Activated T-helper 1 cell treated with anti-CD3 and anti-CD28 coated beads, Interleukin-2, amount 50 U/mL, for 16 hours (primary cell): Measurements from ENCODE around the gene CMBL.
"Not testable (repeated sequence)": the region's sequence is repeated elsewhere in the genome, so short reads cannot be mapped to it uniquely, and the experiment has no call there.

Experiments used
- DNase-seq, 2 donors: peaks; one replicate each; pipeline ENCODE4 v3.0.0-alpha.2; 2020; ENCODE audit warnings: low read depth in 1 of 2, low spot score in 1 of 2

The CMBL gene

DNA sequence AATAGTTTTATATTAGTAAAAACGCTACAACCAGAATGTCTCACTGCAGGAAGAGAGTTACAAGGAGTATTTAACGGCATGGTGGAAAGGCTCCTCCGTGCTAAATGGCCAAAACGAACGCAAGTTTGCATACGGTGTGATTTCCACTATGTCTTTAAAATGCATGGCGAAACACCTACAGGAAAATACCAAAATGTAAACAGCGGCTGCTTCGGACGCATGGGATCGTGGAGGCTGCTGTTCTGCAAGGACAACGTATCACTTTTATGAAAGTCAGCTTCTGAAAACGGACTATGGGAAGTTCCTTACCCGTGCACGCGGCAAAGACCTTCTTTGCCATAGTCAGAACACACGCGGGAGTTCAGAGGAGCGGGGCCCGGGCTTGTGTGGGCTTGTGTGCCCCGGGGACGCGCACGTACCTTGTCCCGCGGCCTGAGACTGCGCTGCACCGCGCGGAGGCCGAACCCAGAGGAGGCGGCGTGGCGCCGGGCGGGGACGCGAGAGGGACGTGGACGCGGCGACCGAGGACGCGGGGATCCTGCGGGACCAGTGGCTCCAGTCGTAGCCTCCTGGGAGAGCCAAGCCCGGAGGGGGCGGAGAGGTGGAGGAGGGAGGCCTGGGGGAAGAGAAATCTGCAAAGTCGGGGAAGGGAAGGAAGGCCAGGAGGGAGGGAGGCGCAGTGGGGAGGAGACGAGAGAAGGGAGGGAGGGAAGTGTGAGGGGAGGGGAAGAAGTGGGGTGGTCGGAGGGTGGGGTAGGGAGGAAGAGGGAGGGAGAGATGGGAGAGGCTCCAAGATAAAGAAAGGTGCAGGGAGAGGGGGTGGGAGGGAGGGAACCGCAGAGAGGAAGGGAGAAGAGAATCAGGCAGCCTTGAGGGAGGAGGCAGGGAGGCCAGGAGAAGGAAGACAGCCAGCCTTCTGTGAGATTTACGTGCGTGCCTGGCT, at the start of gene CMBL:
CMBL (minus strand) TSS at position 697 of the 943 bp plus-strand sequence. CDS start 17,140 bp downstream, outside the sequence.
- no peak for DNase-seq

DNA sequence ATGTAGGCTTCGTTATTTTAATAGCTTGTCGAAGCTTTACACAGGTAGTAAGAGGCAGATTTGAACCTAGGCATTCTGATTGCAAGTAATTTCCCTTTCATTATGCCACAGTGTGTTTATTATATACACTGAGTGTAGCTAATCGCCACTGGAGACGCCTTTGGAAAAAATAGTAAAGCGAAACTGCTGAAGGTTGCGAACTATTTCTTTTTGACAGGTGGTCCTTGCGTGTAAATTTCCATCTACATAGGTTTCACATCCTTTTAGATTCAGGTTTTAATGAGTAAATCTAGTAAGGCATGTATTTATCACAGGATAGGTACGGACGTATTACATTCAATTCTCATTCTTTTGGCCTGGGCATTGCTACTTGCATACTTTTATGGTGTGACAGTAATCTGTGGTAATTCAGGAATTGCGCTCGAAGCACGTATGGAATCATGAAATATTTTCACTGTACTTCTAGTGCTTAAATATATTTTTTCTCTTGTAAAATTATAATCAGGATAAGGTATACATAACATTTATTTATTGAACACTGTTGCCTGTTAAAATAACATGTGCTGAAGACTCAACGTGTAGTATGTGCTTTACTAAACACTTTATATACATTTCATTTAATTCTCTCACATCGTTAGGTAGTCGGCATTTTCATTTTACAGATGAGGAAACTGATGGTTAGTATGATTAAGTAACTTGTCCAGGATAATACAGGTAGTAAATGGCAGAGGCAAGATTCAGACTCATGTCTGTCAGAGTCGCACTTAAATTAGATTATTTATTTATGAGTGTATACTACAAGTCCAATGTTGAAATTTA, 47.6 kb upstream of the CMBL start:
- no peak for DNase-seq

DNA sequence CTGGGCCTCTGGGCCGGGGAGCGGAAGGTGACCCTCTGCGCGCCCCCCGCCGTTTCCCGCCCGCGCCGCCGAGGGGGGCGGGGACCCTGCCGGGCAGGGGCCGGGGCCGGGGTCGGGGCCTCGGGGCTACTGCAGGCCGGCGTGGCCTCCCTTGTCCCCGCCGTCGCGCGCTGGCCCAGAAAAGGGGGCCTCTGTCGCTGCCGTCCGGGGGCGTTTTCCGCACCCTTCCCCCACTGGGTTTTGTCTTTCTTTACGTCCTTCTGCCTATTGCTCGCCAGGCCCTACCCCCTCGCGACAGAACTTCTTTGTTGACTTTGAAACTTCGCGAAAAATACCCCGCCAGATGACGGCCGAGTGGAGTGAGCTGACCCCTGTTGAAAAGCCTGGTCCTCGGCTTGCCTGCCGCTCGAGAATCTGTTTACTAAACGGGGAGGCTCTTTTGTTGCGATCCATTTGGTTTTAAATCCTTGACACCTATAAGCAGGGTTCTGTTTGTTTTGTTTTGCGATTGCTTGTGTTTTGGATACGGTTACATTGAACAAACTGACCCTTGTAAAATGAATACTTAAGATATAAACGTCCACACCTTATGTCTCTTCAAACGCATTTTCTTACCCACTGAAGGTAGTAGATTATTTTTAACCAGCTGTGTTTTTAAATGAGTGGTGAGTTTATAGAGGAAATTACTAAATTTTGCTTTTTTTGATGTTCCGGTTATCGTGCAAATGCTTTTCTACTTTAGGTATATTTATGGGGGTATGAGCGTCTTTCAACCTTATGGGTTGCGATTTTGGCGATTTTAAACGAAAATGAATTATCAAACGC, 46.6 kb upstream of the CMBL start:
- DNase-seq = peak in 1 of 2 donors; percentile 30

DNA sequence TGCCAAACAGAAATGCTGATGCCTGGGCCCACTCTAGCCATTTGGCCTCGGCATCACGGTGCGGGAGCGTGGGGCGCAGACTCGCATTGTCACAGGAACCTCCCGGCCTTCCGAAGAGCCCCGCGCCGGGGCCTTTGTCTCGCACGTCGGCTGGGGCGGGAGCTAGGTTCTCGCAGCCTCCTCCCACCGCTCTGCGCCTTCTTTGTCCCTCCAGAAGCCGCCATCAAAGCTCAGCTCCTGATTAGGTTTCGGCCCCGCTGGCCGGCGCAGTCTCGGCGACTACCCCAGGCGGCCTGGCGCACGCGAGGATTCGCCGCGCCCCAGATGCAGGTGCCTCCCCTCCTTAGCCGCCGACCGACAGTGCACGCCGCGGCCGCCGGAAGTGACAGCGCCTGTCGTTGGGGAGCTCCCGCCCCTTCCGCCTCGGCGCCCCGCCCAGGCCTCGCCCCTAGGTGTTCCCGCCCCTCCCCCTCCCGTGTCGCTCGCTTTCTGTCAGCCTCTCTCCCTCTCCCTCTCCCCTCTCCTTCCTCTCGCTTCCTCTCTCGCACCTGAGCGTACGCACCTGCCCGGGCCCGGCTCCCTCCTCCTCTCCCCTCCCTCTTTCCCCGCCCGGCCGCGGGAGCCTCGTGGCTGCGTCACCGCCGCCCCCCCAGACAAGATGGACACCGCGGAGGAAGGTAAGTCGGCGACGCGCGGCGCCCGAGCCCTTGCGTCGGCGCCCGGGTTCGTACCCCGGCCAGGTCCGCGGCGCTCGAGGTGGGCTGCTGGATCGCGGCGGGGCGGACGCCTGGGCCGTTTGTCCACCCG, 45.7 kb upstream of the CMBL start, which contains the start of gene MARCHF6:
MARCHF6 (plus strand) TSS at position 455 of the 807 bp plus-strand sequence; CDS start at position 659, 204 bp downstream.
- peak; percentile 91 to 96 for DNase-seq

DNA sequence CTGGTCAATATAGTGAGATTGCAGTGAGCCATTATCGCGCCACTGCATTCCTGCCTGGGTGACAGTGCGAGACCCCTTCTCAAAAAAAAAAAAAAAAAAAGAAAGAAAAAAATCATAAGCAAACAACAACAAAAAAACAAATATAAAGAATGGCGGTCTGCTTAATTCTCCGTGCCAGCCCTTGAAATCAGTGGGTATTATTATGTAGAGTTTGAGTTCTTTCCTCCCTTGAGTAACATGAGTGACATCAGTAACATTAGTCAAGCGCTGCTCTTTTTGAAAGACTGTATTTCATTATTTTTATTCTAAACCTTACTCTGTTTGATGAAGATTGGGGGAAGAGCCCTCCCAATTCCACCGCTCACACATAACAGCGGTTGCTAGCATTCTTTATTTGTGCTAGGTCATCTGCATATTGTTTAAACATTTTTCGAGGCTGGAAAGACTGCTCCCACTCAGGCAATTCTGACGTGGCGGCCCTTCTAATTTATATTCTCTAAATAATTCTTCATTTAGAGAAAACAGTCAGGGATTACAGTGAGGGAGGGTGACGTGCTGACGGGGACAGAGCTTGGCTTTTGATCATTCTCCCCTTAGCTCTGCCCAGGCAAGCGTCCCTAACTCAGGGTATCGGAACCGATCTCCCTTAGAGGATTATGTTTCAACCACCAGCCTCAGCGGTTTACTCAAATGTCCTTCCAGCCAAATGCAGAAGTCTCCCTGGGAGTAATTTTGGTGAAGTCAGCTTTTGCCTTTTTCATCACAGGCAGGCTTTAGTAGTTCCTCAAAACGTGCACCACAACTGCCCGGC, 44.9 kb upstream of the CMBL start:
- no peak for DNase-seq

DNA sequence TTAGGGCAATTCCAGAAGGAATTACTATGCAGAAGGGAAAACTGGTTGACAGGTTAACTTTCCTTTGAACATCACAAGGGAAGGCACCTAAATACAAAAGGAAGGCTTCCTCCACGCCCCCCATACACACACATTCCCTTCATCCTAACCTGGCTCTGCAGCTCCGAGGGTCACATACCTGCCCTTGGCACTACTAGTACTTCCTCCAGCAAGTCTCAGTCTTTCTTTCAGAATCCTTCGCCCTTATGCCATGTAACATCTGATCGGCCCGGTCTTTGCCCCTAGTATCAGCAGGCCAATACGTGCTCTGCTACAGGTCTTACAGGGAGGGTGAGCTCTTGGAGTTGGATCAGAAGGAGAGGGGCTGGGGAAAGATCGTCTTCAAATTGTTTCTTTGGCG, 44.2 kb upstream of the CMBL start:
- no peak for DNase-seq

DNA sequence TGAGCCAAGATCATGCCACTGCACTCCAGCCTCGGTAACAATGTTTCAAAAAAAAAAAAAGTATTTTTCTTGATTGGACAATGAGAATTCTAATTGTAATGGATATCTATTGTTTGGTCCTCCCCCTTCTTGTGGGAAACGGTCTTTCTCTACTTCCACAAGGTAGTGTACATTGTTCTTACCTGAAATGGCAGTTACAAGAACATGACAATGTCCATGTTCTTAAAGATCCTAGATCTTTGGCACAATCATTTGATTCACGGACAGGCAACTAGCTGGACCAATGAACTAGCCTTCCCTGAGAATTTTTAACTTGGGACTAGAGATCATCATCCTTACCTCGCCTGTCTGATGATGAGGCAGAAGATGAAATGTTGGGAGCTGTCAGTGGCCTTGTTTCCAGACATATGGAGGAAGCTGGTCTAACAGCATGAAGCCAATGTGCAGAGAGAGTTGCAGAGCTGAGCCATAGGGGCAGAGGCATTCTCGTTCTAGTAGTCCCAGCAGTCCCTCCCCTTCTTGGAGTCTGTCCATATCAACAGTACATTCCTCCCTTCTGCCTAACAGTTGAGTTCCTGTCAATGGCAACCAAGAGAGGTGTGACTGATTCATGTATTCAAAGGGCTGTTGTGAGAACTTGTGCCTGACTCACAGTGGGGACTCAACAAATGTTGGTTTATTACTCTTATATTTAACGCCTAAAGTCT, 43.6 kb upstream of the CMBL start:
- no peak for DNase-seq

DNA sequence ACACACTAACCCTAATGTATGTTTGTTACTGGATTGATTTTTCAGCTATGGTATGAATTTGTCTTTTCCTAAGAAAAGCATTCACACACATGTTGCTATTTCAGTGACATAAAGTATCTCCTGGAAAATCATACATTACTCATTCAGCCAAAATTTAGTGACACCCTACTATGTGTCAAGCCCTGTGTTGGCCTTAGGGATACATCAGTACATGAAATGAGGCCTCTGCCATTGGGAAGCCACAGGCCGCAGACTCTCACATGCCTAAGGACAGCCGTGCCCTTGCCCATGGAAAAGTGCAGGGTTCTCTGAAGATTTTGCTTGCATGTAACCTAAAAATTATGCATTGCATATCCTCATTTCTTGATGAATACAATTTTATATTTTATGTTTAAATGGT, 40.6 kb upstream of the CMBL start:
- no peak for DNase-seq

DNA sequence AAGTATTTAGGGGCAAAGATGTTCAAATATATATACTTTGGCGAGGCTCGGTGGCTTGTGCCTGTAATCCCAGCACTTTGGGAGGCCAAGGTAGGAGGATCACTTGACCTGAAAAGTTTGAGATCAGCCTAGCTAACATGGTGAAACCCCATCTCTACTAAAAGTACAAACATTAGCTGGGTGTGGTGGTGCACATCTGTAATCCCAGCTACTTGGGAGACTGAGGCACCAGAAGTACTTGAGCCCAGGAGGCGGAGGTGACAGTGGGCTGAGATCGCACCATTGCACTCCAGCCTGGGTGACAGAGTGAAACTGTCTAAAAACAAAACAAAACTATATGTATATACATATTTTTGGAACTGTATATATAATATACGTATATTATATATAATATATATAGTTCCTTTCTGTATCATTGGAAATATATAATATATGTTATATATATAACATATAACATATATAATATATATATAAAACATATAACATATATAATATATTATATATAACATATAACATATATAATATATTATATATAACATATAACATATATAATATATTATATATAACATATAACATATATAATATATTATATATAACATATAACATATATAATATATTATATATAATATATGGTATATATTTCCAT, 36.9 kb upstream of the CMBL start:
- not testable (repeated sequence) for DNase-seq

DNA sequence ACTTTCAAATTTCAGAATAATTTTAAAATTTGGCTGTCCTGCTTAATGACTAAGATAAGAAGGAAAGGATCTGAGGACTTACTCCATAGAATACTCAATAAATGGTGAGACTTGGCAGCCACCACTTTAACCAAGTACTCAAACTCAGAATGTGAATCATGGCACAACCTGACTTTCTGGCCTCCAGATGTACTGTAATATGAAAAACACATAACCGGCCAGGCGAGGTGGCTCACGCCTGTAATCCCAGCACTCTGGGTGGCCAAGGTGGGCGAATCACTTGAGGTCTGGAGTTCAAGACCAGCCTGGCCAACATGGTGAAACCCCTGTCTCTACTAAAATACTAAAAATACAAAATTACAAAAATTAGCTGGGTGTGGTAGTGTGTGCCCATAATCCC, 35.8 kb upstream of the CMBL start:
- no peak for DNase-seq

DNA sequence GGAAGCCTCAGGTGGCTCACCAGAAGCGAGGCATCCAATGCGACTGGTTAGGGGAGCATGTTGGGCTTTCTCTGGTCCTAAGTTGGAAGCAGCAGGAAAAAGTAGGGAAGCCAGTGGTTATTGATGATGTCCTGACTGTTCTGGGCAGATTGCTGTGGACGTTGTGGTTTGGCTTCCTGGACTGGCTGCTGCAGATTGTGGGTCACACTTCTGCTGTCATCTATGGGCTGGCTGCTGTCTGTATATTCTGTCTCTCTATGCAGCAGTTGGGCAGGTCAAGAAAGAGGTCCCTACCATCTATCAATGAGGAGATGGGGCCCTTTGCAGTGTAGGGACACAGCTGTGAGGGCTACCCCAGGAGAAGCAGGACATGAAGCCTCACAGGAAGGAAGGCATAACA, 32.3 kb upstream of the CMBL start:
- DNase-seq = no peak

DNA sequence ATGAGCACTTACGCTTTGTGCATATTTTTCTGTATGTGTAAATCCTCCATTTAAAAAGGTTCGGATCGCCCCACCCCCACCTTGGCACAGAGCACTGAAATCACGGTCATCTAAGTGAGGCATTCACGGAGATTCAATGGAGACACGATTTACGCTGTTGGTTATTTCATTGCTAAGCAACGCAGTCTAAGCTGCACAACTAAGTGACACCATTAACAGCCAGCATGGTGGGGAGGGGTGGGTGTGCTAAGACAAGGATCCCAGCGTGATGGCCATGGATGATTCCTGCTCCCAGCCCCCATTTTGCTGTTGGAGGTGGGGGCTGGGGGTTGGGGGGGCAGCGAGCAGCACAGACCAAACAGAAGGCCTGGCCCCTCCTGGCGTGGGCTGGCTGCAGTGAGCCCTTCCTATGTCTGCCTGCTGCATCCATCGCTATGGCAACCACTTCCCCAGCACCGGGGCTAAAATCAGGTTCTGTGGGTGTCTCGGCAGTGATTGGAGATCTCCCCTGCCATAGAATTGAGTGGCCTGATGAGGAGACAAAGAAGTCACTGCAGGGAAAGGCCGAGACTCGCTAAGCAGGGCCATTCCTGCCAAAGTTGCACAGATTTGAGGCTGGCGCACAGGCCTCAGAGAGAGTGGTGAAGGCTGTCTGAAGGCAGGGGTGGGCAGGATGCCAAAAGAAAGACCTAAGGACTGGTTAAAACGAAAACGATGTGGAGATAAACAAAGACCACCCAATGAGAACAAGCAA, 31.5 kb upstream of the CMBL start:
- no peak for DNase-seq

DNA sequence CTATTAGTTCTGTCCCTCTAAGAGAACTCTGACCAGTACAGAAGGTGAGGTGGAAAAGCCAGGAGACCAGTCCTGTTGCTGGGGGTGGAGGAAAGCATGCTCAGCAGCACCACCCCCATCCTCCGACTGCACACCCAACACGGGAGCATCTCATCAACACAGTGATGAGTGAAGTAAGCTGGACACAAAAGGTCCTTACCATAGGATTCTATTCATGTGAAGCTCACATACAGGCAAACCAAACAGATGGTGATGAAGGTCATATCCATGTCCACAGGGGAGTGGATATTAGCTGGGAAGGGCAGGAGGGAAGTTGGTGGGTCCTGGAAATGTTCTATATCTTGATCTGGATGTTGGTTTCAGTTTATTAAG, 31.0 kb upstream of the CMBL start:
- no peak for DNase-seq

DNA sequence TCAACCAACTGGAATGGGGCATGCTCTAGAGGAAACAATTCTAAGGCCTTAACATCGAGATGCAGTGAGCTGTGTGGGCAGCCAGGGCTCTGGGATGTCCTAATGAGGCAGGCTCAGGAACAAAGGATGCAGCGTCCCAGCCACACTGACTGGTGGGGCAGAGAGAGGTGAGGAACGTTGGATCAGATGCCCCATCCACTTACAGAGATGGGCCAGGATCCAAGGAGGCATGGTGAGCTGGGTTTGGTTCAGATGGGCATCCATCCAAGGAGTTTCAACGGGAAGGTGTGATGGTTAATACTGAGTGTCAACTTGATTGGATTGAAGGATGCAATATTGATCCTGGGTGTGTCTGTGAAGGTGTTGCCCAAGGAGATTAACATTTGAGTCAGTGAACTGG, 30.3 kb upstream of the CMBL start:
- DNase-seq = no peak

DNA sequence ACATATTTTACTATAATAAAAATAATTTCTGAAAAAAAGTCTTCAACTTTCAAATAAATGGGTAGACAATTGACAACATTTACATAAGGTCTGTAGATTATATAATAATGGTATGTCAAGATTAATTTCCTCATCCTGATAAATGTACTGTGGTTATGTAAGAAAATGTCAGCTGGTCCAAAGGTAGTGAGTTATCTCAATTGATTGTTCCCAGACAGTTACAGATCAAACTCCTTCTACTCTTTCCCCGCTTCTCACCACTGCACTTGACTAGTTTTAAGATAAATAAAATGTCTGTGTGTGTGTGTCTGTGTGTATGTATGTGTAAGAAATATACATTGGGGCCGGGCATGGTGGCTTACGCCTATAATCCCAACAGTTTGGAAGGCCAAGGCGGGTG, 29.4 kb upstream of the CMBL start:
- no peak for DNase-seq

DNA sequence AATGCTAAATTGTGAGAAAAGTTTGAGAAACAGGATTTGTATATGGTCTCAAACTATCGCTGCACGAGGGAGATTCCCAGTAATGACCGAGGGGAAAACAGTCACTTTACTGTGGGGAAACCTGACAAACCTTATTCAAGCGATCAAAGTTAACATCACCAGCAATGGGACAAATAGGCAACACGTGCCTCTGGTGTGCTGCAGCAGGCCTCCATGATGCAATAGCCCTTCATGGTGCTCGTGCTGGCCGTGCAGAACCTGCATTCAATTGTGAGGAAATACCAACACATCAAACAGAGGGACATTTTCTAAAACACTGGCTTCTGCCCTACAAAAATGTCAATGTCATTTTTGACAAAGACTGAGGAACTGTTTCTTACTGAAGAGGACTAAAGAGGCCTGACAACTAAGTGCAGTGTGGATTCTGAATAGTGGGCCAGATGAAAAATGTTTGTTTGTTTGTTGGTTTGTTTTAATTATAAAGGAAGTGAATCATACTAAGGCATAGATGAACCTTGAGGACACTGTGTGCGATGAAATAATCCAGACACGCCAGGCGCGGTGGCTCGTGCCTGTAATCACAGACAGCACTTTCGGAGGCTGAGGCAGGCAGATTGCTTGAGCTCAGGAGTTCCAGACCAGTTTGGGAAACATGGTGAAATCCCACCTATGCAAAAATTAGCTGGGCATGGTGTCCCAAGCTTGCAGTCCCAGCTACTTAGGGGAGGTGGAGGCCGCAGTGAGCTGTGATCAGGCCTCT, 28.2 kb upstream of the CMBL start:
- DNase-seq = no peak

DNA sequence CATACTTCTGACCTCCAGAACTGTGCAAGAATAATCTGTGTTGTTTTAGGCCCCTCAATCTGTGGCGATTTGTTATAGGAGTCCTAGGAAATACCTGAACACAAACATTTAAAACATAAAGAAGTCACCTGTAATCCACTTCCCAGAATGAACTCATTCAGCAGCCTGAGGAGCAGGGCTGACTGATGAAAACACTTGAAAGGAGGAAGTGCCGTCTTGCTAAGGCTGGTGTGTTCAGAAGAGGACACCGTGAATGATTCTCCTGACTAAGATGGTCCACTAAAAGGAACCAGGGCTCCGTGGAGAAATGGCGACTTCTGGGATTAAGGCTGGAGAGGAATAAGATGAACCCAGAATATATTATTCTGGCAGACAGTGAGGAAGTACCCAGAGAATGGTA, 27.1 kb upstream of the CMBL start:
- no peak for DNase-seq
